Thyroid gland (tissue), 4 donors: ENCODE data around the gene ADRB1.

Source experiments
- POLR2A ChIP-seq, 2 donors: fragments of 450-650 bp; IDR thresholded peaks; one replicate each; pipeline ENCODE4 v1.6.1; 2017; ENCODE audit warnings: antibody characterized with exemption in 2 of 2, mild to moderate bottlenecking in 2 of 2, moderate library complexity in 1 of 2
- TF ChIP-seq, protein P1 (sequence below), 6 experiments: fragments of 200-600 bp in 3 of 6; fragments of 450-650 bp in 3 of 6; sonication (generic) in 3 of 6; IDR thresholded peaks; one replicate each; pipeline ENCODE4 v1.5.1; 2016 to 2019; ENCODE audit warnings: antibody characterized with exemption in 6 of 6, mild to moderate bottlenecking in 2 of 6, inconsistent platforms in 1 of 6, moderate library complexity in 1 of 6

- TF ChIP-seq, protein P1, sequence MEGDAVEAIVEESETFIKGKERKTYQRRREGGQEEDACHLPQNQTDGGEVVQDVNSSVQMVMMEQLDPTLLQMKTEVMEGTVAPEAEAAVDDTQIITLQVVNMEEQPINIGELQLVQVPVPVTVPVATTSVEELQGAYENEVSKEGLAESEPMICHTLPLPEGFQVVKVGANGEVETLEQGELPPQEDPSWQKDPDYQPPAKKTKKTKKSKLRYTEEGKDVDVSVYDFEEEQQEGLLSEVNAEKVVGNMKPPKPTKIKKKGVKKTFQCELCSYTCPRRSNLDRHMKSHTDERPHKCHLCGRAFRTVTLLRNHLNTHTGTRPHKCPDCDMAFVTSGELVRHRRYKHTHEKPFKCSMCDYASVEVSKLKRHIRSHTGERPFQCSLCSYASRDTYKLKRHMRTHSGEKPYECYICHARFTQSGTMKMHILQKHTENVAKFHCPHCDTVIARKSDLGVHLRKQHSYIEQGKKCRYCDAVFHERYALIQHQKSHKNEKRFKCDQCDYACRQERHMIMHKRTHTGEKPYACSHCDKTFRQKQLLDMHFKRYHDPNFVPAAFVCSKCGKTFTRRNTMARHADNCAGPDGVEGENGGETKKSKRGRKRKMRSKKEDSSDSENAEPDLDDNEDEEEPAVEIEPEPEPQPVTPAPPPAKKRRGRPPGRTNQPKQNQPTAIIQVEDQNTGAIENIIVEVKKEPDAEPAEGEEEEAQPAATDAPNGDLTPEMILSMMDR (IDR thresholded peaks at IDR 0.05): no peak
- TF ChIP-seq POLR2A (IDR thresholded peaks at IDR 0.05): no peak
Observed at GRCh38 chr10:114022766-114023597, 20.7 kb upstream of the ADRB1 start.
